ENCODE results near the gene CRMP1. TPM values are rescaled to one million over a fixed set of nuclear protein-coding genes. Genes with fewer than 3 reads are reported as not detected.

The CRMP1 gene
- total RNA-seq, 2 experiments from 2014 or later, result not detected

- DNase-seq, result no peak
- Histone ChIP-seq H3K4me3 (ENCODE audit: low read length) (no peak overlapping the region), H3K27ac (ENCODE audit: low read depth in 1 of 2, low read length in 2 of 2) (no peak overlapping the region), H3K27me3 (ENCODE audit: control insufficient read depth in 1 of 2, insufficient read depth in 2 of 2, low read length in 2 of 2) (no peaks in the 10 kb centered on the region), H3K9me3 (ENCODE audit: control insufficient read depth in 1 of 2, insufficient read depth in 1 of 2, low read length in 2 of 2) (peaks cover 0 to 10% of the 10 kb centered on the region in 2 experiments), H3K36me3 (ENCODE audit: insufficient read depth, low read length) (no peaks in the 10 kb centered on the region), H3K4me1 (ENCODE audit: insufficient read depth, low read length) (no peaks in the 10 kb centered on the region)
- ChIA-PET POLR2A (no interaction called here), CTCF (no interaction called here)
- Mint-ChIP-seq H3K27ac (no peak overlapping the region), H3K4me1 (ENCODE audit: low read depth) (no peaks in the 10 kb centered on the region), H3K27me3 (no peaks in the 10 kb centered on the region), H3K9me3 (no peaks in the 10 kb centered on the region), H3K36me3 (ENCODE audit: low read depth) (no peaks in the 10 kb centered on the region), H3K4me3 (no peak overlapping the region)
- intact Hi-C loops (cut with DNase I, micrococcal nuclease), result no loop called here
- no peak for ATAC-seq (ENCODE audit: poor library complexity)
- TF ChIP-seq, protein P1, sequence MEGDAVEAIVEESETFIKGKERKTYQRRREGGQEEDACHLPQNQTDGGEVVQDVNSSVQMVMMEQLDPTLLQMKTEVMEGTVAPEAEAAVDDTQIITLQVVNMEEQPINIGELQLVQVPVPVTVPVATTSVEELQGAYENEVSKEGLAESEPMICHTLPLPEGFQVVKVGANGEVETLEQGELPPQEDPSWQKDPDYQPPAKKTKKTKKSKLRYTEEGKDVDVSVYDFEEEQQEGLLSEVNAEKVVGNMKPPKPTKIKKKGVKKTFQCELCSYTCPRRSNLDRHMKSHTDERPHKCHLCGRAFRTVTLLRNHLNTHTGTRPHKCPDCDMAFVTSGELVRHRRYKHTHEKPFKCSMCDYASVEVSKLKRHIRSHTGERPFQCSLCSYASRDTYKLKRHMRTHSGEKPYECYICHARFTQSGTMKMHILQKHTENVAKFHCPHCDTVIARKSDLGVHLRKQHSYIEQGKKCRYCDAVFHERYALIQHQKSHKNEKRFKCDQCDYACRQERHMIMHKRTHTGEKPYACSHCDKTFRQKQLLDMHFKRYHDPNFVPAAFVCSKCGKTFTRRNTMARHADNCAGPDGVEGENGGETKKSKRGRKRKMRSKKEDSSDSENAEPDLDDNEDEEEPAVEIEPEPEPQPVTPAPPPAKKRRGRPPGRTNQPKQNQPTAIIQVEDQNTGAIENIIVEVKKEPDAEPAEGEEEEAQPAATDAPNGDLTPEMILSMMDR (IDR thresholded peaks at IDR 0.05), result no peak
These were observed 107.8 kb downstream of the CRMP1 start for GRCh38 chr4:5784960-5785611.

- intact Hi-C loops (cut with DNase I, micrococcal nuclease), result no loop called here
- ATAC-seq (ENCODE audit: poor library complexity) (no peak), DNase-seq (no peak)
- H3K4me3 ChIP-seq (ENCODE audit: low read length), result no peak overlapping the region
- H3K27me3 ChIP-seq (ENCODE audit: control insufficient read depth in 1 of 2, insufficient read depth in 2 of 2, low read length in 2 of 2), result no peaks in the 10 kb centered on the region
- ChIA-PET POLR2A (no interaction called here), CTCF (no interaction called here)
- no peaks in the 10 kb centered on the region for H3K36me3 Mint-ChIP-seq (ENCODE audit: low read depth)
- TF ChIP-seq, protein P1 (IDR thresholded peaks at IDR 0.05), result no peak
- no peak overlapping the region for H3K4me3 Mint-ChIP-seq
- no peak overlapping the region for H3K27ac ChIP-seq (ENCODE audit: low read depth in 1 of 2, low read length in 2 of 2)
- H3K27ac Mint-ChIP-seq, result no peak overlapping the region
- H3K27me3 Mint-ChIP-seq, result no peaks in the 10 kb centered on the region
- peaks cover 0 to 10% of the 10 kb centered on the region in 2 experiments for H3K9me3 ChIP-seq (ENCODE audit: control insufficient read depth in 1 of 2, insufficient read depth in 1 of 2, low read length in 2 of 2)
- H3K4me1 Mint-ChIP-seq (ENCODE audit: low read depth), result no peaks in the 10 kb centered on the region
- no peaks in the 10 kb centered on the region for H3K9me3 Mint-ChIP-seq
- no peaks in the 10 kb centered on the region for H3K4me1 ChIP-seq (ENCODE audit: insufficient read depth, low read length)
- H3K36me3 ChIP-seq (ENCODE audit: insufficient read depth, low read length), result no peaks in the 10 kb centered on the region
These were observed 108.9 kb downstream of the CRMP1 start for GRCh38 chr4:5784021-5784420.

DNA sequence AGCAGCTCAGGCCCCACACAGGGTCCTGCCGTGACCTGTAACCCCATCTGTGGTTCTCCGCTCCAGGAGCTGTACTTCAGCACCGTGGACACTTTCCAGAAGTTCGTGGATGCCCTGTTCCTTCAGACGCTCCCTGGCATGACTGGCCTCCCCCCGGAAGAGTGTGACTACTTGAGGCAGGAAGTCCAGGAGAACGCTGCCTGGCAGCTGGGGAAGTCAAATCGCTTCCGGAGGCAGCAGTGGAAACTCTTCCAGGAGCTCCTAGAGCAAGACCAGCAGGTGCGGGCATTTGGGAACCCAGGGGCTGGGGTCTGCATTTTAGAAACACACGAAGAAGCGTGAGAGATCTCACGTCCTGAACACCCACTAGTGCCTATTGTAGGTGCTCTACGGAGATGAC lies 109.4 kb downstream of the CRMP1 start:
- H3K4me3 ChIP-seq (ENCODE audit: low read length), result no peak overlapping the region
- no peak overlapping the region for H3K27ac ChIP-seq (ENCODE audit: low read depth in 1 of 2, low read length in 2 of 2)
- H3K27me3 ChIP-seq (ENCODE audit: control insufficient read depth in 1 of 2, insufficient read depth in 2 of 2, low read length in 2 of 2), result no peaks in the 10 kb centered on the region
- H3K4me3 Mint-ChIP-seq, result no peak overlapping the region
- TF ChIP-seq, protein P1 (IDR thresholded peaks at IDR 0.05), result no peak
- intact Hi-C loops (cut with DNase I, micrococcal nuclease), result no loop called here
- H3K4me1 ChIP-seq (ENCODE audit: insufficient read depth, low read length), result no peaks in the 10 kb centered on the region
- no peaks in the 10 kb centered on the region for H3K4me1 Mint-ChIP-seq (ENCODE audit: low read depth)
- ATAC-seq (ENCODE audit: poor library complexity) (no peak), DNase-seq (no peak)
- ChIA-PET CTCF (no interaction called here), POLR2A (no interaction called here)
- no peaks in the 10 kb centered on the region for H3K36me3 ChIP-seq (ENCODE audit: insufficient read depth, low read length)
- peaks cover 0 to 10% of the 10 kb centered on the region in 2 experiments for H3K9me3 ChIP-seq (ENCODE audit: control insufficient read depth in 1 of 2, insufficient read depth in 1 of 2, low read length in 2 of 2)
- H3K36me3 Mint-ChIP-seq (ENCODE audit: low read depth), result no peaks in the 10 kb centered on the region
- H3K27me3 Mint-ChIP-seq, result no peaks in the 10 kb centered on the region
- no peak overlapping the region for H3K27ac Mint-ChIP-seq
- H3K9me3 Mint-ChIP-seq, result no peaks in the 10 kb centered on the region
